NB4 (cell line): ENCODE measurements around the gene PAX5.

ENCODE experiments used
- DNase-seq: peaks from one replicate; pipeline ENCODE4 v3.0.0; 2010; ENCODE audit warnings: low read depth
- H3K4me3 ChIP-seq: one replicate; pipeline ENCODE4 v1.5.1; 2011; ENCODE audit warnings: mild to moderate bottlenecking, low read depth, low read length, moderate library complexity
- CTCF ChIP-seq: IDR thresholded peaks from one replicate; pipeline ENCODE4 v1.5.1; 2012; ENCODE audit warnings: low read depth, low read length
- MYC ChIP-seq: IDR thresholded peaks from 2 replicates; pipeline ENCODE4 v1.6.1; 2011; ENCODE audit warnings: low read depth, low read length
- POLR2A ChIP-seq: IDR thresholded peaks from 2 replicates; pipeline ENCODE4 v1.6.1; 2011; ENCODE audit warnings: mild to moderate bottlenecking; ENCODE audit not compliant: insufficient read length; ENCODE audit errors: extremely low read depth
- TF ChIP-seq, protein P1 (sequence below): IDR thresholded peaks from 2 replicates; pipeline ENCODE4 v1.6.1; 2011; ENCODE audit warnings: low read depth, low read length

Gene PAX5

GRCh38 chr9:37038302-37038942 lies 4.4 kb upstream of the PAX5 start:
- no peak for DNase-seq
- TF ChIP-seq CTCF, result no peak
- TF ChIP-seq MYC, result no peak
- TF ChIP-seq, protein P1, sequence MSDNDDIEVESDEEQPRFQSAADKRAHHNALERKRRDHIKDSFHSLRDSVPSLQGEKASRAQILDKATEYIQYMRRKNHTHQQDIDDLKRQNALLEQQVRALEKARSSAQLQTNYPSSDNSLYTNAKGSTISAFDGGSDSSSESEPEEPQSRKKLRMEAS, result no peak
- TF ChIP-seq POLR2A, result no peak
- no peak overlapping the region for H3K4me3 ChIP-seq

- H3K4me3 ChIP-seq, result peak overlapping the region; percentile 52
- DNase-seq, result no peak
Observed at GRCh38 chr9:37037503-37038301, 3.6 kb upstream of the PAX5 start.

GRCh38 chr9:37036776-37037502 lies 2.9 kb upstream of the PAX5 start:
- TF ChIP-seq POLR2A, result no peak
- TF ChIP-seq, protein P1, result no peak
- no peak for TF ChIP-seq CTCF
- TF ChIP-seq MYC, result no peak
- H3K4me3 ChIP-seq, result peak overlapping the region; percentile 52
- peak; percentile 63 for DNase-seq

More at GRCh38 chr9:37037503-37038301, 3.6 kb upstream of the PAX5 start:
- TF ChIP-seq MYC (no peak), POLR2A (no peak), CTCF (no peak)
- TF ChIP-seq, protein P1, result no peak

GRCh38 chr9:37036371-37036775 lies 2.3 kb upstream of the PAX5 start:
- TF ChIP-seq, protein P1, result no peak
- TF ChIP-seq CTCF (no peak), MYC (no peak)
- peak; percentile 36 for DNase-seq
- H3K4me3 ChIP-seq, result peak overlapping the region; percentile 52

DNA sequence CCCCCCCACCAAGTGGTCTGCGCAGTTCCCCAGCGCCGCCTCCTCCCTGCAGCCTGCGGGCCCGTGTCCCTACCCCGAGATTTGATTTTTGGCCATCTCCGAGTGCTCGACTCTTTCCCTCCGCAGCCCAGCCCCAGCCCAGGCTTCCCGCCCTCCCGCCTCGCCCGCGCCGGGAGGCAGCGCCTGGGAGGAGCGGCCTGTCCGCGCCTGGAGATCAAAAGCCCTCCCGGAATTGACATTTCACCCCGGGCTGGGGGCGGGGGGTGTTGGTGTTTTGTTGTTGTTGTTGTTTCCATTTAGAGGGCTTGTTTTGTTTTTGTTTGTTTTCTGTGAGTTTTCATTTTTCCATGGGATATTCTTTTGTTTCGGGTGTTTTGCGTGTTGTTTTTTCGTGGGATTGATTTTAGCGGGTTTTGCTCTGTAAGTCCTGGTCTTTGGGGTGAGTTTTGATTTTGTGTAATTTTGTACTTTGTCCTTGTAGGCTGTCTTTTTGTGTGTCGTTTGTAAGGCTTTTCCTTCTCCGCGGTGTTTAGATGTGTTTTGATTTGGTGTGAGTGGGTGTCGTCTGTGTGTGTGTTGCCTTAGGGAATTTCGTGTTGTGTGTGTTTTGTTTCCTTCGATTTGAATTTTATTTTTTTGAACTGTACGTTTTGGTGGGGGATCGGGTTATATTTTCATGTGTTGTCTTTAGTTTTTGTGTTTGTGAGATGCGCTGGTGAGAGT lies 1.7 kb upstream of the PAX5 start:
- H3K4me3 ChIP-seq, result no peak overlapping the region
- TF ChIP-seq MYC (no peak), POLR2A (no peak), CTCF (no peak)
- TF ChIP-seq, protein P1, result no peak
- DNase-seq, result peak; percentile 16
